Fibroblast of lung (primary cell): ENCODE data around the gene SFXN3.

ENCODE experiments used
- CTCF ChIP-seq, 2 donors: IDR thresholded peaks in 1 of 2; conservative IDR thresholded peaks in 1 of 2; 1 replicate in 1 of 2; 2 replicates in 1 of 2; pipeline ENCODE4 v1.5.1; 2011 to 2012; ENCODE audit warnings: low read length in 2 of 2, control low read depth in 1 of 2, inconsistent platforms in 1 of 2, low read depth in 1 of 2, mild to moderate bottlenecking in 1 of 2
- EZH2 ChIP-seq: IDR thresholded peaks from 2 replicates; pipeline ENCODE4 v1.5.1; 2012; ENCODE audit warnings: low read length, control low read depth, mild to moderate bottlenecking; ENCODE audit errors: missing control alignments

- TF ChIP-seq CTCF (conservative IDR thresholded peaks at IDR 0.05 in 1 of 2, IDR thresholded peaks at IDR 0.05 in 1 of 2; ENCODE audit: low read depth in 1 of 2, low read length in 2 of 2) (no peak), EZH2 (no peak)
These were observed 11.7 kb upstream of the SFXN3 start for GRCh38 chr10:101019440-101019703.
